GM19193 (cell line): ENCODE results near the gene MAD1L1.

Experiments used
- POLR2A ChIP-seq: IDR thresholded peaks from 4 replicates; pipeline ENCODE4 v1.6.1; 2011; ENCODE audit not compliant: insufficient read depth, insufficient read length; ENCODE audit errors: extremely low read depth

The MAD1L1 gene

GRCh38 chr7:2011266-2012043, 221.3 kb downstream of the MAD1L1 start:
- no peak for TF ChIP-seq POLR2A

GRCh38 chr7:2010551-2011265, 222.0 kb downstream of the MAD1L1 start:
- no peak for TF ChIP-seq POLR2A

GRCh38 chr7:2010101-2010500, 222.6 kb downstream of the MAD1L1 start:
- no peak for TF ChIP-seq POLR2A

GRCh38 chr7:2009541-2010001, 223.2 kb downstream of the MAD1L1 start:
- TF ChIP-seq POLR2A, result no peak

GRCh38 chr7:2008936-2009540, 223.7 kb downstream of the MAD1L1 start:
- no peak for TF ChIP-seq POLR2A

GRCh38 chr7:2008101-2008935, 224.4 kb downstream of the MAD1L1 start:
- TF ChIP-seq POLR2A, result no peak

- no peak for TF ChIP-seq POLR2A
Measured at GRCh38 chr7:2007551-2007950, 225.2 kb downstream of the MAD1L1 start.

GRCh38 chr7:2006921-2007381, 225.8 kb downstream of the MAD1L1 start:
- TF ChIP-seq POLR2A, result no peak

- TF ChIP-seq POLR2A, result no peak
Measured at GRCh38 chr7:2006231-2006771, 226.4 kb downstream of the MAD1L1 start.

- TF ChIP-seq POLR2A, result no peak
Measured at GRCh38 chr7:2005786-2006185, 227.0 kb downstream of the MAD1L1 start.

- no peak for TF ChIP-seq POLR2A
Measured at GRCh38 chr7:2004841-2005725, 227.7 kb downstream of the MAD1L1 start.

GRCh38 chr7:2003931-2004812, 228.6 kb downstream of the MAD1L1 start:
- no peak for TF ChIP-seq POLR2A

- TF ChIP-seq POLR2A, result no peak
Measured at GRCh38 chr7:2003451-2003930, 229.3 kb downstream of the MAD1L1 start.
